Endothelial cell of umbilical vein (primary cell): ENCODE measurements around the gene GCNT2. TPM values are rescaled to one million over a fixed set of nuclear protein-coding genes. Genes with fewer than 3 reads are reported as not detected.

Source experiments
- BruUV-seq: library from RNA; stranded (reverse); fragments of 400-500 nt; replicated peaks from 2 replicates; lab custom pipeline; 2021; lab: Mats Ljungman, UMichigan
- CTCF ChIA-PET: fragments of 300-600, 350-600 bp; sonication (Branson Sonifier 250); formaldehyde crosslinking; loops from one replicate; lab custom pipeline; 2021; ENCODE audit warnings: antibody characterized with exemption, inconsistent platforms; lab: Charles Lee
- POLR2A ChIA-PET: fragments of 300-600, 350-600 bp; sonication (Branson Sonifier 250); formaldehyde crosslinking; loops from one replicate; lab custom pipeline; 2021; ENCODE audit warnings: antibody characterized with exemption, inconsistent platforms; lab: Charles Lee
- DNase-seq: peaks from one replicate; pipeline ENCODE4 v3.0.0-alpha.2; 2011; ENCODE audit warnings: low read depth, low spot score
- FAIRE-seq: peaks from 2 replicates; lab custom pipeline; 2011; peaks lifted over from hg19 to GRCh38; lab: Jason Lieb, UNC
- H2AFZ ChIP-seq: 2 replicates; pipeline ENCODE4 v1.6.0; 2012; ENCODE audit warnings: low read depth, low read length, control low read depth, inconsistent platforms
- H3K27ac ChIP-seq: 2 replicates; pipeline ENCODE4 v1.5.1; 2011; ENCODE audit warnings: low read depth, mild to moderate bottlenecking, control low read depth, low read length, moderate library complexity; ENCODE audit not compliant: insufficient read depth
- H3K27me3 ChIP-seq, 2 experiments: 2 replicates each; pipeline versions ENCODE4 v1.6.0 to v1.6.1; 2011; ENCODE audit warnings: low read length in 2 of 2, mixed read lengths in 1 of 2; ENCODE audit not compliant: control insufficient read depth in 2 of 2, insufficient read depth in 2 of 2
- H3K36me3 ChIP-seq, 2 experiments: 2 replicates in 1 of 2; 3 replicates in 1 of 2; pipeline ENCODE4 v1.5.1; 2011; ENCODE audit warnings: low read length in 2 of 2, mild to moderate bottlenecking in 1 of 2, moderate library complexity in 1 of 2; ENCODE audit not compliant: control insufficient read depth in 2 of 2, insufficient read depth in 2 of 2; ENCODE audit errors: extremely low read depth in 1 of 2
- H3K4me1 ChIP-seq: 3 replicates; pipeline ENCODE4 v1.5.1; 2011; ENCODE audit warnings: mild to moderate bottlenecking, low read length; ENCODE audit not compliant: control insufficient read depth, insufficient read depth; ENCODE audit errors: extremely low read depth
- H3K4me2 ChIP-seq: 2 replicates; pipeline ENCODE4 v1.6.1; 2011; ENCODE audit warnings: low read length, control low read depth, mixed read lengths; ENCODE audit not compliant: insufficient read depth
- H3K4me3 ChIP-seq, 3 experiments: fragments of 200-600 bp in 1 of 3; sonication (generic), shearing (Covaris generic) in 1 of 3; replicated peaks in 1 of 3; 2 replicates each; pipeline ENCODE4 v1.5.1; 2011 to 2016; ENCODE audit warnings: control low read depth in 3 of 3, low read length in 3 of 3, mild to moderate bottlenecking in 2 of 3, inconsistent platforms in 1 of 3, low read depth in 1 of 3, moderate library complexity in 1 of 3; ENCODE audit not compliant: insufficient read depth in 1 of 3
- H3K79me2 ChIP-seq: 2 replicates; pipeline ENCODE4 v1.6.0; 2012; ENCODE audit warnings: low read length, inconsistent platforms; ENCODE audit not compliant: control insufficient read depth, insufficient read depth
- H3K9ac ChIP-seq: replicated peaks from 2 replicates; pipeline ENCODE3; 2011; ENCODE audit warnings: low read length, control low read depth; ENCODE audit not compliant: insufficient read depth; ENCODE audit errors: extremely low read depth
- H3K9me1 ChIP-seq: replicated peaks from 3 replicates; pipeline ENCODE4 v1.6.0; 2011; ENCODE audit warnings: mild to moderate bottlenecking, low read length; ENCODE audit not compliant: control insufficient read depth, insufficient read depth; ENCODE audit errors: extremely low read depth
- H3K9me3 ChIP-seq: replicated peaks from 2 replicates; pipeline ENCODE4 v1.5.1; 2012; ENCODE audit warnings: low read length, inconsistent platforms; ENCODE audit not compliant: control insufficient read depth, insufficient read depth
- H4K20me1 ChIP-seq: replicated peaks from 2 replicates; pipeline ENCODE3; 2011; ENCODE audit warnings: mild to moderate bottlenecking, low read length; ENCODE audit not compliant: control insufficient read depth, insufficient read depth; ENCODE audit errors: extremely low read depth
- CTCF ChIP-seq, 2 donors: IDR thresholded peaks; 1 replicate in 1 of 2; 2 replicates in 1 of 2; pipeline ENCODE4 v1.5.1; 2011; ENCODE audit warnings: low read length in 2 of 2, mild to moderate bottlenecking in 2 of 2, moderate library complexity in 2 of 2, control low read depth in 1 of 2, inconsistent platforms in 1 of 2, low read depth in 1 of 2; ENCODE audit not compliant: insufficient read depth in 1 of 2; ENCODE audit errors: extremely low read depth in 1 of 2
- EZH2 ChIP-seq: IDR thresholded peaks from 2 replicates; pipeline ENCODE4 v1.6.1; 2012; ENCODE audit warnings: borderline replicate concordance, low read depth, mild to moderate bottlenecking, moderate library complexity, low read length, inconsistent platforms; ENCODE audit not compliant: severe bottlenecking
- FOS ChIP-seq: IDR thresholded peaks from 2 replicates; pipeline ENCODE4 v1.6.1; 2011; ENCODE audit warnings: mild to moderate bottlenecking, low read length, moderate library complexity, borderline replicate concordance; ENCODE audit not compliant: insufficient read depth
- GATA2 ChIP-seq: IDR thresholded peaks from 2 replicates; pipeline ENCODE4 v1.7.0; 2011; ENCODE audit warnings: low read depth, mild to moderate bottlenecking, moderate library complexity, mixed read lengths, low read length; ENCODE audit not compliant: insufficient read length, insufficient read depth
- JUN ChIP-seq: IDR thresholded peaks from 2 replicates; pipeline ENCODE4 v1.6.1; 2011; ENCODE audit warnings: borderline replicate concordance, low read depth; ENCODE audit not compliant: insufficient read length, insufficient read depth
- MAX ChIP-seq: IDR thresholded peaks from 2 replicates; pipeline ENCODE4 v1.6.1; 2011; ENCODE audit not compliant: insufficient read depth, insufficient read length
- MYC ChIP-seq: IDR thresholded peaks from one replicate; pipeline ENCODE4 v1.6.1; 2011; ENCODE audit warnings: mild to moderate bottlenecking, low read depth, low read length
- POLR2A ChIP-seq: IDR thresholded peaks from 2 replicates; pipeline ENCODE4 v1.6.1; 2012; ENCODE audit warnings: low read depth, mild to moderate bottlenecking, control low read depth, low read length
- POLR2AphosphoS5 ChIP-seq: IDR thresholded peaks from 2 replicates; pipeline ENCODE4 v1.6.1; 2012; ENCODE audit warnings: low read depth, mild to moderate bottlenecking, control low read depth, low read length, moderate library complexity; ENCODE audit not compliant: insufficient read depth
- dilution Hi-C: fragments of 300-500 bp; cut with MboI; formaldehyde crosslinking; loops from one replicate; pipeline ENCODE4 v1.15.0; 2019; ENCODE audit warnings: low sequenced_read_pairs; ENCODE audit not compliant: extremely low pct_ligation_motif_present
- intact Hi-C: fragments of 100-400 bp; cut with micrococcal nuclease; formaldehyde crosslinking; loops from one replicate; pipeline ENCODE4 v1.10.0; 2022
- polyA plus RNA-seq, 4 experiments: library from polyadenylated mRNA; depleted of rRNA in 3 of 4; stranded (reverse) in 3 of 4; unstranded in 1 of 4; fragments of >200 nt; gene quantifications; 2 replicates each; pipeline versions ENCODE4 v1.2.1 to v1.2.3, GENCODE V29; 2011 to 2012; ENCODE audit warnings: missing spikeins in 1 of 4
- total RNA-seq: library from RNA; stranded (reverse); gene quantifications from 2 replicates; pipeline ENCODE4 v1.2.3, GENCODE V29; 2021

Gene GCNT2
- total and polyA plus RNA-seq, 2 donors (not counting 3 experiments of a cell fraction or from before 2014, with no cell fraction given), result 3.8 to 10.9 TPM

GRCh38 chr6:10541591-10541990, 20.4 kb downstream of the GCNT2 start:
- FAIRE-seq, result no peak

More at GRCh38 chr6:10541591-10541990, 20.4 kb downstream of the GCNT2 start:
- Histone ChIP-seq H4K20me1 (no peaks in the 10 kb centered on the region), H3K4me2 (no peak overlapping the region), H3K36me3 (no peaks in the 10 kb centered on the region), H3K27me3 (no peaks in the 10 kb centered on the region), H3K27ac (no peak overlapping the region), H3K79me2 (no peaks in the 10 kb centered on the region), H3K4me3 (no peak overlapping the region), H3K9ac (no peak overlapping the region), H3K4me1 (no peaks in the 10 kb centered on the region), H2AFZ (no peak overlapping the region), H3K9me1 (no peaks in the 10 kb centered on the region), H3K9me3 (no peaks in the 10 kb centered on the region)
- ChIA-PET POLR2A (no interaction called here), CTCF (no interaction called here)
- BruUV-seq, result no TSS peak
- DNase-seq, result no peak
- intact Hi-C loops, result no loop called here
- dilution Hi-C loops, result no loop called here
- no peak for TF ChIP-seq EZH2
- TF ChIP-seq JUN, result no peak
- no peak for TF ChIP-seq MAX
- TF ChIP-seq CTCF (IDR thresholded peaks at IDR 0.05; ENCODE audit: extremely low read depth in 1 of 2, insufficient read depth in 1 of 2, low read depth in 1 of 2, low read length in 2 of 2), result no peak
- TF ChIP-seq POLR2A, result no peak
- no peak for TF ChIP-seq POLR2AphosphoS5
- no peak for TF ChIP-seq GATA2
- no peak for TF ChIP-seq FOS
- no peak for TF ChIP-seq MYC
